IgD-negative memory B cell (primary cell): ENCODE results near the gene NBEA. TPM values are rescaled to one million over a fixed set of nuclear protein-coding genes. Genes with fewer than 3 reads are reported as not detected.
"Not testable (repeated sequence)": the region's sequence is repeated elsewhere in the genome, so short reads cannot be mapped to it uniquely, and the experiment has no call there.

Experiments used
- H3K27ac Mint-ChIP-seq, 3 donors: one replicate each; pipeline ENCODE4 v1.8.0; 2020 to 2022; ENCODE audit warnings: mild to moderate bottlenecking in 3 of 3, mixed read lengths in 3 of 3, moderate library complexity in 1 of 3
- H3K27me3 Mint-ChIP-seq: one replicate; pipeline ENCODE4 v1.8.0; 2021; ENCODE audit warnings: mixed read lengths
- H3K36me3 Mint-ChIP-seq: one replicate; pipeline ENCODE4 v1.8.0; 2020; ENCODE audit warnings: mild to moderate bottlenecking, mixed read lengths
- H3K4me1 Mint-ChIP-seq, 3 donors: one replicate each; pipeline ENCODE4 v1.8.0; 2020 to 2022; ENCODE audit warnings: mixed read lengths in 3 of 3, mild to moderate bottlenecking in 1 of 3
- H3K4me3 Mint-ChIP-seq, 4 donors: one replicate each; pipeline ENCODE4 v1.8.0; 2020 to 2022; ENCODE audit warnings: mild to moderate bottlenecking in 4 of 4, mixed read lengths in 4 of 4, moderate library complexity in 3 of 4
- H3K9me3 Mint-ChIP-seq, 3 donors: one replicate each; pipeline ENCODE4 v1.8.0; 2020 to 2021; ENCODE audit warnings: mixed read lengths in 3 of 3, mild to moderate bottlenecking in 1 of 3
- polyA plus RNA-seq: library from polyadenylated mRNA; unstranded; fragments of 300-500 nt; fragmentation: Illumina TruSeq; gene quantifications from one replicate; pipeline ENCODE4 v1.2.3, GENCODE V29; 2021

The NBEA gene
- polyA plus RNA-seq, 1 donor from 2014 or later = 0.61 TPM

GRCh38 chr13:35092751-35093150 is 150.7 kb downstream of the NBEA start:
- H3K9me3 Mint-ChIP-seq = peaks cover 0 to 2% (median 2%) of the 10 kb centered on the region in 3 donors
- H3K4me3 Mint-ChIP-seq = no peak overlapping the region
- no peaks in the 10 kb centered on the region for H3K27me3 Mint-ChIP-seq
- H3K4me1 Mint-ChIP-seq = no peaks in the 10 kb centered on the region
- H3K36me3 Mint-ChIP-seq = peaks cover 2% of the 10 kb centered on the region
- H3K27ac Mint-ChIP-seq = no peak overlapping the region

DNA sequence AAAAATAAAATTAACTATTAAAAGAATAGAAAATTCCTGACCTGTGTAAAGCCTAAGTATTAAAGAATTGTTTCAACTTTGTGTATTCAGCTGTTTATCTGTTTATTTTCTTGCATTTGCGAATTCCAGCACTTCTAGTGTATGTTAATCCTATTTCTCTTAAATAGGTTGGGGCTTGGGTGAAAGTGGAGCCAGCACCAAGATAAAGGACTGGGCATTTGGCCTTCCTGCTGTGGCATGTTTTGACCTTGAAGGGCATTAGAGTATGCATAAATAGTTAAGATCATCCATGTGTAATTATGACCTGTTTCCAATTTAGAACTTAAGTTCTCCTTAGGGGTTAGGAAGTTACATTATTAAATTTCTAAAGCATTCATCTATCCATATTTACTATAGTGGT is 151.3 kb downstream of the NBEA start:
- no peaks in the 10 kb centered on the region for H3K27me3 Mint-ChIP-seq
- H3K27ac Mint-ChIP-seq = no peak overlapping the region
- H3K9me3 Mint-ChIP-seq = no peaks in the 10 kb centered on the region
- no peak overlapping the region for H3K4me3 Mint-ChIP-seq
- no peaks in the 10 kb centered on the region for H3K4me1 Mint-ChIP-seq
- H3K36me3 Mint-ChIP-seq = peaks cover 2% of the 10 kb centered on the region

- H3K27ac Mint-ChIP-seq, H3K27me3 Mint-ChIP-seq, H3K36me3 Mint-ChIP-seq, H3K4me3 Mint-ChIP-seq, H3K9me3 Mint-ChIP-seq, H3K4me1 Mint-ChIP-seq: not testable (repeated sequence)
Observed at GRCh38 chr13:35106771-35107170, 164.7 kb downstream of the NBEA start.

GRCh38 chr13:35107535-35107934 is 165.5 kb downstream of the NBEA start:
- Mint-ChIP-seq H3K27ac (no peak overlapping the region), H3K9me3 (no peaks in the 10 kb centered on the region), H3K4me1 (peaks cover 0 to 2% (median 0%) of the 10 kb centered on the region in 3 donors), H3K36me3 (peaks cover 3% of the 10 kb centered on the region), H3K4me3 (no peak overlapping the region), H3K27me3 (no peaks in the 10 kb centered on the region)

GRCh38 chr13:35113612-35114011 is 171.5 kb downstream of the NBEA start:
- not testable (repeated sequence) for H3K4me3 Mint-ChIP-seq, H3K4me1 Mint-ChIP-seq, H3K27ac Mint-ChIP-seq, H3K27me3 Mint-ChIP-seq, H3K9me3 Mint-ChIP-seq, H3K36me3 Mint-ChIP-seq

GRCh38 chr13:35127466-35127865 is 185.4 kb downstream of the NBEA start:
- no peaks in the 10 kb centered on the region for H3K4me1 Mint-ChIP-seq
- H3K27me3 Mint-ChIP-seq = no peaks in the 10 kb centered on the region
- no peaks in the 10 kb centered on the region for H3K9me3 Mint-ChIP-seq
- H3K4me3 Mint-ChIP-seq = no peak overlapping the region
- peaks cover 8% of the 10 kb centered on the region for H3K36me3 Mint-ChIP-seq
- no peak overlapping the region for H3K27ac Mint-ChIP-seq

- no peaks in the 10 kb centered on the region for H3K27me3 Mint-ChIP-seq
- H3K9me3 Mint-ChIP-seq = no peaks in the 10 kb centered on the region
- no peaks in the 10 kb centered on the region for H3K4me1 Mint-ChIP-seq
- peaks cover 8% of the 10 kb centered on the region for H3K36me3 Mint-ChIP-seq
- H3K4me3 Mint-ChIP-seq = no peak overlapping the region
- no peak overlapping the region for H3K27ac Mint-ChIP-seq
Observed at GRCh38 chr13:35129500-35129899, 187.4 kb downstream of the NBEA start.

- Mint-ChIP-seq H3K36me3 (peaks cover 3% of the 10 kb centered on the region), H3K9me3 (no peaks in the 10 kb centered on the region), H3K27ac (no peak overlapping the region), H3K27me3 (no peaks in the 10 kb centered on the region), H3K4me1 (no peaks in the 10 kb centered on the region), H3K4me3 (no peak overlapping the region)
Observed at GRCh38 chr13:35131471-35131870, 189.4 kb downstream of the NBEA start.

DNA sequence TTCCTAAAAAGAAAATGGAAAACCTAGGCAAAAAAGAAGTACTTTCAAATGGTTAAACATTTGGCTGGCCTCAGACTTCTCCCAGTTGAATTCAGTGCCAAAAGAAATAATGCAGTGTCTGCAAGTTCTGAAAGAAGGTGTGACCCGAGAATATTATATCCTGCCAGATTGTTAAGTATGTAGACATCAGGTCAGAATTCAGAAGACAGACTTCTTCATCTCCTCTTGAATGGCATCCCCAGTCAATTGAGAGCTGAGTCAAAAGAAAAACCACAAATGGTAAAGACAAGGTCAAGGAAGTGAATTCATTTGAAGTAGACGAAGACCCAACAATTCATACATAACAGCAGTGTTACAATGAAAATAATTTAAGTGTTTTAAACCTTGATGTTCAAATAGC is 194.5 kb downstream of the NBEA start:
- Mint-ChIP-seq H3K27ac (no peak overlapping the region), H3K4me3 (no peak overlapping the region), H3K4me1 (no peaks in the 10 kb centered on the region), H3K9me3 (no peaks in the 10 kb centered on the region), H3K36me3 (peaks cover 4% of the 10 kb centered on the region), H3K27me3 (no peaks in the 10 kb centered on the region)

DNA sequence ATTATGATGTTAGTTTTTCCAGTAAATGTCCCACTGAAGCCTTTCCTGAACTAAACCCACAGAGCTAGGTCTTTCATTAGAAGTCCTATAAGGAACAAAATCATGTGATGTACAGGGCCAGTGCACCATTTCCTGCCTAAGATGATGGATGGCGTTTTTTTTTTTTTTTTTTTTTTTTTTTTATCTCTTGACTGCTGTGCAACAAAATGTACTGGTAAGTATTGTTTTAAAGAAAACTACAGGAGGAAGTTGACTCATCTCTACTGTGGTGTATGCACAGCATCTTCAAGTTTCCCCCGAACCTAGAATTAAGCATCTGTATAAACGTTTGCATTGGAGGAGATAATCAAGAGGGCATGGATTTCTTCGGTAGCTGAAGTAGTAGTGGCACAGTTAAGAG is 197.5 kb downstream of the NBEA start:
- Mint-ChIP-seq H3K27ac (no peak overlapping the region), H3K9me3 (no peaks in the 10 kb centered on the region), H3K27me3 (no peaks in the 10 kb centered on the region), H3K4me3 (no peak overlapping the region), H3K36me3 (peaks cover 2% of the 10 kb centered on the region), H3K4me1 (no peaks in the 10 kb centered on the region)

- Mint-ChIP-seq H3K27me3 (no peaks in the 10 kb centered on the region), H3K4me3 (no peak overlapping the region), H3K36me3 (peaks cover 2% of the 10 kb centered on the region), H3K9me3 (no peaks in the 10 kb centered on the region), H3K4me1 (no peaks in the 10 kb centered on the region), H3K27ac (no peak overlapping the region)
Observed at GRCh38 chr13:35140321-35140720, 198.3 kb downstream of the NBEA start.

- Mint-ChIP-seq H3K4me3 (no peak overlapping the region), H3K36me3 (peaks cover 2% of the 10 kb centered on the region), H3K27ac (no peak overlapping the region), H3K4me1 (no peaks in the 10 kb centered on the region), H3K27me3 (no peaks in the 10 kb centered on the region), H3K9me3 (no peaks in the 10 kb centered on the region)
Observed at GRCh38 chr13:35140831-35141230, 198.8 kb downstream of the NBEA start.

GRCh38 chr13:35143123-35143522 is 201.1 kb downstream of the NBEA start:
- H3K4me3 Mint-ChIP-seq = no peak overlapping the region
- no peaks in the 10 kb centered on the region for H3K27me3 Mint-ChIP-seq
- no peaks in the 10 kb centered on the region for H3K9me3 Mint-ChIP-seq
- H3K4me1 Mint-ChIP-seq = no peaks in the 10 kb centered on the region
- H3K27ac Mint-ChIP-seq = no peak overlapping the region
- H3K36me3 Mint-ChIP-seq = no peaks in the 10 kb centered on the region

GRCh38 chr13:35144166-35144890 is 202.3 kb downstream of the NBEA start:
- Mint-ChIP-seq H3K9me3 (no peaks in the 10 kb centered on the region), H3K4me1 (no peaks in the 10 kb centered on the region), H3K27ac (no peak overlapping the region), H3K4me3 (no peak overlapping the region), H3K36me3 (no peaks in the 10 kb centered on the region), H3K27me3 (no peaks in the 10 kb centered on the region)

- no peaks in the 10 kb centered on the region for H3K36me3 Mint-ChIP-seq
Observed at GRCh38 chr13:35146686-35147085, 204.6 kb downstream of the NBEA start.

DNA sequence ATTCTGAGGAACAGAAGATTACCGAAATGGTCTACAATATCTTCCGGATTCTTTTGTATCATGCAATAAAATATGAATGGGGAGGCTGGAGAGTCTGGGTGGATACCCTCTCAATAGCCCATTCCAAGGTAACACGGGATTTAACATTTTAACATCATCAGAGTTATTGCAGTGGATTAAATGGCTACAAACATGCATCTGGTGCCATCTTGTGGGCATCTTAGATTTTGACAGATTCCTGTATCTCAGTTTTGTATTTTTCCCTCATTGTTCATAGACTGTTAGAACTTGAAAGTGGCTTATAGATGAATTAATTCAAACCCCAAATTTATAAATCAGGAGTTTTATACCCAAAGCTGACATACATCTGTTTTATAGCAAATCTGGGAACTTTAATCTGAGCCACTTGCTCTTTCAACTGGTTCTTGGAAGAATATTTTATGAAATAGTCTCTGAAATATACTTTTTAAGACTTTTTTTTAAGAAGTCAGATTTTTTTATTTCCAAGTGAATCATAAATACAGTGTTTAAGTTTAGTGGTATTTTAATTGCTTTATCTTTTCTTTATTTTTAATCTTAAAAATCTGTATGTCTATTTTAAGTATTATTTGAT is 215.2 kb downstream of the NBEA start:
- Mint-ChIP-seq H3K4me1 (peaks cover 0 to 5% (median 2%) of the 10 kb centered on the region in 3 donors), H3K9me3 (no peaks in the 10 kb centered on the region), H3K27me3 (no peaks in the 10 kb centered on the region), H3K4me3 (no peak overlapping the region), H3K27ac (no peak overlapping the region), H3K36me3 (no peaks in the 10 kb centered on the region)

More at GRCh38 chr13:35146686-35147085, 204.6 kb downstream of the NBEA start:
- Mint-ChIP-seq H3K4me3 (no peak overlapping the region), H3K27ac (no peak overlapping the region), H3K27me3 (no peaks in the 10 kb centered on the region), H3K4me1 (no peaks in the 10 kb centered on the region), H3K9me3 (no peaks in the 10 kb centered on the region)
